GM21515 (cell line): ENCODE measurements around the gene NTN4.
"Not testable (repeated sequence)": the region's sequence is repeated elsewhere in the genome, so short reads cannot be mapped to it uniquely, and the experiment has no call there.

Experiments used
- ATAC-seq: cut with Tn5 transposase; IDR thresholded peaks from one replicate; pipeline ENCODE4 v1.9.1; 2021; ENCODE audit not compliant: unreplicated experiment

The NTN4 gene

GRCh38 chr12:95790033-95790916 is at the start of gene NTN4:
Gene NTN4, minus strand, starts transcription at chr12:95790764. Its CDS starts 455 bp downstream, at chr12:95790309.
- ATAC-seq, result no peak

DNA sequence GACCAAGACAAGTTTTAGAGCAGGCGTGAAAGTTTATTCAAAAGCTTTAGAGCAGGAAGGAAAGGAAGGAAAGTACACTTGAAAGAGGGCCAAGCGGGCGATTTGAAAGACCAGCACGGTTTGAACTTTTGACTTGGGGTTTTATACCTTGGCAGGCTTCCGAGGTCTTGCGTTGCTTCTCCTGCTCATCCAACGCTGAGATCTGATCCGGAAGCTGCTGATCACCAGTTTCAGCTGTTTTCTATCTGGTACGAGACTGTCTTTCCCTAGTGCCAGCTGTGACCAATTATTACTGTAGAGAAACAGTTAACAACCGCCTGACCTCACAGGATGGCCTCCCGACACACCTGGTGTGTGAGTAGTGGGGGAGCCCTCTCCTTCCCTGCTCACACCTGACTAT is 47.6 kb upstream of the NTN4 start:
- ATAC-seq, result no peak

DNA sequence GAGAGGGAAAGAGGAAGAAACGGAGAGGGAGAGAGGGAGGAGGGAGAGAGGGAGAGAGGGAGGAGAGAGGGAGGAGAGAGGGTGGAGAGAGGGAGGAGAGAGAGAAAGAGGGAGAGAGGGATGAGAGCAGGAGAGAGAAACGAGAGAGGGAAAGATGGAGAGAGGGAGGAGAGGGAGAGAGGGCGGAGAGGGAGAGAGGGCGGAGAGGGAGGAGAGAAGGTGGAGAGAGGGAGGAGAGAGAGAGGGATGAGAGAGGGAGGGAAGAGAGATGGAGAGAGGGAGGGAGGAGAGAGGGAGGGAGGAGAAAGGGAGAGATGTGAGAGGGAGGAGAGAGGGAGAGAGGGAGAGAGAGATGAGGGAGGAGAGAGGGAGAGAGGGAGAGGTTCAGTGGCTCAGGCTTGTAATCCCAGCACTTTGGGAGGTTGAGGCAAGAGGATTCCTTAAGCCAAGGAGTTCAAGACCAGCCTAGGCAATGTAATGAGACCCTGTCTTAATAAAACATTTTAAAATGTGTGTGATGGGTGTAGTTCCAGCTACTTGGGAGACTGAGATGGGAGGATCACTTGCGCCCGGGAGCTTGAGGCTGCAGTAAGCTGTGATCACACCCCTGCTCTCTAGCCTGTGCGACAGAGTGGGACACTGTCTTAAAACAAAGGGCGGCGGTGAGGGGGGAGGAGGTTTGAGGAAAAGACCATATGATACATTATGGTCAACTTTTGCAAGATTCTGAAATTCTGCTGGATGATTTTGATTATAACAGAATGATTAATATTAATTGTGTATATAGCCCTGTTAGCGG is 46.9 kb upstream of the NTN4 start:
- no peak for ATAC-seq

GRCh38 chr12:95836630-95837239 is 46.2 kb upstream of the NTN4 start:
- no peak for ATAC-seq

DNA sequence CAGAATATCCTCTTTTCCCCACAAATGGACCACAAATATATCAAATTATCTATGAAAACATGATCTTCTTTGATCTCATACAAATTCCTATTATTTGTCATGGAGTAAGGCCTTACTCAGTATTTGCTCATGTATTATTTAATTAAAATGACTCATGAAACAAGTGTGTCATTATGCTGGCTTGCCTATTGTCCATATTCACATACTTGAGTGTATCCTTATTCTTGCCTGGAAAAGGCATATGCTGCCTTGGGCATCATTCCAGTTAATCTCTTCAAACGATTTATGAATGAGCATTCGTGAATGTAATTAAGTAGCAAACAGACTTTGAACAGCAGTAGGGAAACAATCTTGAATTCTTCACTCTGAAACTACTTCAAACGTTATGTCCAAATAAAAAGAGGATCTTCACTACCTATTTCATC is 45.6 kb upstream of the NTN4 start:
- ATAC-seq, result no peak

- no peak for ATAC-seq
Measured at GRCh38 chr12:95834572-95834971, 44.0 kb upstream of the NTN4 start.

DNA sequence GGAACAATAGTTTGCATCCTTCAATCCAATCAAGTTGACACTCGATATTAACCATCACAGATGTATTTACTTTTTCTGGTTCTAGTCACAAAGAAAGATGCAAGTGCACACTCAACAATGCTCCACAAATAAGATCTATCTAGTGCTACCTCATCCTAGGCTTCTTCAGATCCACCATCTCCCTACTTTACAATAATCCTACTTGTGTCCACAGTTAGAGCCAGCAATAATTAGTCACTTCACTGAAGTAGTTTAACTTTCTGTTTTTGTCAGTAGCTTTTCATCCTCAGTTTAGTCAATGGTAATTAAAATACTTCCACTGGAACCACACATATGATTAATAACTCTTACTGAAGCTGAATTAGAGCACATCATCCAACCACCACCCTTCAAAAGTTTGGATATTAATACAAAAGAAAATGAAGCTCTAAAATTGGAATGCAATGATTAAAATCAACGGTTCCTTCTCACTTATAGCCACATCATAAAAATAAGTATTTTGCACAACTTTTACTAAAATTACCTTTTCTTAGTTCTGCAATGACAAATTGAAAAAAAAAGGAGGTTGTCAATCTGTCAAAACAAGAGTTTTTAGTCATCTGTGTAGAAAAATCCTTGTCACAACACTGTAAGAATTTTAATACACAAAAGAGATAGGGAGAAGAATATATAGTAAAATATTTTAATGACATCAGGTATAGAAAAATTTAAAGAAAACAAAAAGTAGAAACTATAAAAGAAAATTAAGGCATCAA is 39.9 kb upstream of the NTN4 start:
- no peak for ATAC-seq

DNA sequence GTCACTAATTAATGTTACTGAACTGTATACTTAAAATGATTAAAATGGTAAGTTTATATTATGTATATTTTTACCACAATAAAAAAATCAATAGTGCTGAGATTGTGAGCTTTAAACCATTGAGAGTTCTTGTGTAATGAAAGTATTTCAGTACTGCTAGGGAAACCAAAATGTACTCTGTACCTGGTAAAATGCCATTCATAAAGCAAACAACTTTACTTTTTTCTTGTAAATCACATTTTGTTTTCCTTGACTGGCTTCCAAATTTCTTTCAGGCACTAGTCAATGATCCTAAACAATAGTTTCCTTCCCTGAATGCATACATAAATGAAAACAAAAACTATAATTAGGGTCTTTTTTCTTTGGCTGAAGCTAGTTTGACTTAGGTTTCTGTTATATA is 38.8 kb upstream of the NTN4 start:
- ATAC-seq, result no peak

- no peak for ATAC-seq
Measured at GRCh38 chr12:95820096-95820703, 29.6 kb upstream of the NTN4 start.

GRCh38 chr12:95815632-95816212 is 25.2 kb upstream of the NTN4 start:
- no peak for ATAC-seq

- ATAC-seq, result not testable (repeated sequence)
Measured at GRCh38 chr12:95812155-95812554, 21.6 kb upstream of the NTN4 start.

GRCh38 chr12:95810411-95810810 is 19.8 kb upstream of the NTN4 start:
- no peak for ATAC-seq

DNA sequence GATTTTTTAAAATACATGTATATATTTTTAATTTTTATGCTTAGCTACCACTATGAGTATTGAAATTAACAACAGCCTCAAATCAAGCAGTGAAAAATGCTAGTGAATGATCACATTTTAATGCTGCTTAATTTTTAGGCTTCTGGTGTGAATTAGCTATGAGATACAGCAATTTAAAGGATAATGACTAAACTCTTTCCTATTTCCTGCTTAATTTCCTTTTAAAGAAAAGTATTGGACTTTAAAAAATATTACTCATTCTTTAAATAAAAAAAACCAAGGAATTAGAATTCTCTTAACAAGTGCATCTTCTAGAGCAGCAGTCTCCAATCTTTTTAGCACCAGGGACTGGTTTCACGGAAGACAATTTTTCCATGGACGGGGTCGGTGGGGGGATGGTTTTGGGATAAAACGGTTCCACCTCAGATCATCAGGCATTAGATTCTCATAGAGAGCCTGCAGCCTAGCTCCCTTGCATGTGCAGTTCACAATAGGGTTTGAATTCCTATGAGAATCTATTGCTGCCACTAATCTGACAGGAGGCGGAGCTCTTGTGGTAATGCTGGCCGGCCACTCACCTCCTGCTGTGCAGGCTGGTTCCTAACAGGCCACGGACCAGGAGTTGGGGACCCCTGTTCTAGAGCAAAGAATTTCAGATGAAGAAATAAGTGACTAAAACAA is 18.6 kb upstream of the NTN4 start:
- no peak for ATAC-seq

GRCh38 chr12:95808146-95808545 is 17.6 kb upstream of the NTN4 start:
- ATAC-seq, result no peak

- no peak for ATAC-seq
Measured at GRCh38 chr12:95805864-95806671, 15.5 kb upstream of the NTN4 start.

GRCh38 chr12:95804291-95804690 is 13.7 kb upstream of the NTN4 start:
- no peak for ATAC-seq

GRCh38 chr12:95803817-95804216 is 13.3 kb upstream of the NTN4 start:
- no peak for ATAC-seq

DNA sequence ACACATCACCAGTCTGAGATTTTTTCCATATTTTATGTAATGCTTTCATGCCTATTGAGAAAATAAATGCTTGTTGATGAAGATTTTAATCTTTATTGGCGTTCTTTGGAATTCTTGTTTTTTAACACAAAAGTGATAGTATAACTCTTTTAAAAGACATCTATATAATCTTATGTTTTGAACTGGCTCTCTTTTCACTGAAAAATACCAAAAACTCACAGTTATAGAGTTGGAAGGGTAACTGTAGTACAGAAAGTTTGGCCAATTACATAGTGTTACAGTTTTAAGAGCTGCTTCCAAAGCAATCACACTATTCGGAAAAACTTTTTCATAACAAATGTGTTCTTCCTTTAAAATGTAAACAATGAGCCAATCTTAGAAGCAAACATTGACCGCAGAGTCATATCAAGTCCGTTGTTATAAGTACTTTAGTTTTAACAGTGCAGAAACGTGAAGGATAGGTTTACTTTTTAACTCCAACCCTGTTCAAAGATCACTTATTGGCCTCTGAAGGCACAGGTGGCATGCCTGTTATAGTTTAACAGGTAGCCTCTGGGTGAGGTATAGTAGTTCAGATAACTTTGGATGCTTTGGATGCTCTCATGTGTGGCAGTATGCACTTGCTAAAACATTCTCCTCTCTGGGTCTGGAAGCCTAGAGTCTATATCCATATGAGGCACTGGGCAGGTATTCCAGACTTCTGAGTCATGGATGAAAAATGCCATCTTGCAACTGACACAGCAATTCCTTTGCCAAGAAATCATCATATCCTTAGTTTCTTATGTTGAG is 12.1 kb upstream of the NTN4 start:
- no peak for ATAC-seq
